Esophagus muscularis mucosa (tissue), 4 donors: ENCODE measurements around the gene CLNK.

Experiments used
- EP300 ChIP-seq: sonication (generic); formaldehyde crosslinking; IDR thresholded peaks from one replicate; pipeline ENCODE4 v1.6.1; 2017; ENCODE audit warnings: antibody characterized with exemption
- POLR2A ChIP-seq: fragments of 450-650 bp; IDR thresholded peaks from one replicate; pipeline ENCODE4 v1.6.1; 2017; ENCODE audit warnings: antibody characterized with exemption, moderate library complexity, mild to moderate bottlenecking, low read depth
- TF ChIP-seq, protein P1 (sequence below), 3 experiments: fragments of 200-600 bp in 2 of 3; fragments of 450-650 bp in 1 of 3; sonication (generic) in 2 of 3; IDR thresholded peaks; one replicate each; pipeline ENCODE4 v1.5.1; 2017 to 2019; ENCODE audit warnings: antibody characterized with exemption in 3 of 3, mild to moderate bottlenecking in 2 of 3, moderate library complexity in 1 of 3

- TF ChIP-seq EP300, result no peak
- TF ChIP-seq, protein P1, sequence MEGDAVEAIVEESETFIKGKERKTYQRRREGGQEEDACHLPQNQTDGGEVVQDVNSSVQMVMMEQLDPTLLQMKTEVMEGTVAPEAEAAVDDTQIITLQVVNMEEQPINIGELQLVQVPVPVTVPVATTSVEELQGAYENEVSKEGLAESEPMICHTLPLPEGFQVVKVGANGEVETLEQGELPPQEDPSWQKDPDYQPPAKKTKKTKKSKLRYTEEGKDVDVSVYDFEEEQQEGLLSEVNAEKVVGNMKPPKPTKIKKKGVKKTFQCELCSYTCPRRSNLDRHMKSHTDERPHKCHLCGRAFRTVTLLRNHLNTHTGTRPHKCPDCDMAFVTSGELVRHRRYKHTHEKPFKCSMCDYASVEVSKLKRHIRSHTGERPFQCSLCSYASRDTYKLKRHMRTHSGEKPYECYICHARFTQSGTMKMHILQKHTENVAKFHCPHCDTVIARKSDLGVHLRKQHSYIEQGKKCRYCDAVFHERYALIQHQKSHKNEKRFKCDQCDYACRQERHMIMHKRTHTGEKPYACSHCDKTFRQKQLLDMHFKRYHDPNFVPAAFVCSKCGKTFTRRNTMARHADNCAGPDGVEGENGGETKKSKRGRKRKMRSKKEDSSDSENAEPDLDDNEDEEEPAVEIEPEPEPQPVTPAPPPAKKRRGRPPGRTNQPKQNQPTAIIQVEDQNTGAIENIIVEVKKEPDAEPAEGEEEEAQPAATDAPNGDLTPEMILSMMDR (IDR thresholded peaks at IDR 0.05), result peak; percentile 71 to 83 (median 76)
- TF ChIP-seq POLR2A, result no peak
Measured at GRCh38 chr4:10582059-10582686, 102.4 kb downstream of the CLNK start.
